Measurements from ENCODE around the gene EFEMP1. TPM values are rescaled to one million over a fixed set of nuclear protein-coding genes. Genes with fewer than 3 reads are reported as not detected.
"Not testable (repeated sequence)": the region's sequence is repeated elsewhere in the genome, so short reads cannot be mapped to it uniquely, and the experiment has no call there.

The EFEMP1 gene
- total RNA-seq, 4 donors from 2014 or later: 379 to 821 (median 437) TPM

- H3K27ac ChIP-seq: no peak overlapping the region
- no peaks in the 10 kb centered on the region for H3K27me3 ChIP-seq
- H3K4me1 ChIP-seq: peaks cover 10 to 23% of the 10 kb centered on the region in 2 donors
- intact Hi-C loops (cut with DNase I): no loop called here
- TF ChIP-seq CTCF (IDR thresholded peaks at IDR 0.05) (no peak), POLR2A (IDR thresholded peaks at IDR 0.05) (no peak)
- WGBS, 2 donors: 79 to 81% methylated on average over 6 to 9 of the region's 9 CpGs
- no peaks in the 10 kb centered on the region for H3K36me3 ChIP-seq
- no peak overlapping the region for H3K4me3 ChIP-seq (replicated peaks in 1 of 3)
- no peak for DNase-seq
- no peaks in the 10 kb centered on the region for H3K9me3 ChIP-seq
Observed at GRCh38 chr2:55837073-55837472, 86.5 kb downstream of the EFEMP1 start.

GRCh38 chr2:55831671-55832410 lies 91.7 kb downstream of the EFEMP1 start:
- H3K9me3 ChIP-seq; intact Hi-C loops (cut with DNase I); H3K27me3 ChIP-seq; DNase-seq; H3K4me1 ChIP-seq; H3K36me3 ChIP-seq; H3K4me3 ChIP-seq (replicated peaks in 1 of 3); H3K27ac ChIP-seq: not testable (repeated sequence)
- WGBS, 2 donors: 44 to 84% methylated on average over 2 of the region's 2 CpGs

GRCh38 chr2:55827855-55828254 lies 95.7 kb downstream of the EFEMP1 start:
- H3K27ac ChIP-seq: no peak overlapping the region

GRCh38 chr2:55827428-55827827 lies 96.2 kb downstream of the EFEMP1 start:
- H3K27ac ChIP-seq; H3K4me1 ChIP-seq; H3K9me3 ChIP-seq; DNase-seq; H3K27me3 ChIP-seq; H3K36me3 ChIP-seq; intact Hi-C loops (cut with DNase I); H3K4me3 ChIP-seq (replicated peaks in 1 of 3): not testable (repeated sequence)
- 38 to 54% methylated on average over 2 of the region's 2 CpGs for WGBS, 2 donors

More at GRCh38 chr2:55827855-55828254, 95.7 kb downstream of the EFEMP1 start:
- DNase-seq: no peak
- WGBS, 2 donors: 92 to 98% methylated on average over 1 of the region's 1 CpG
- Histone ChIP-seq H3K4me1 (no peaks in the 10 kb centered on the region), H3K9me3 (no peaks in the 10 kb centered on the region), H3K36me3 (no peaks in the 10 kb centered on the region), H3K27me3 (no peaks in the 10 kb centered on the region), H3K4me3 (replicated peaks in 1 of 3) (no peak overlapping the region)
- intact Hi-C loops (cut with DNase I): no loop called here
- TF ChIP-seq POLR2A (IDR thresholded peaks at IDR 0.05) (no peak), CTCF (IDR thresholded peaks at IDR 0.05) (no peak)

GRCh38 chr2:55826246-55826645 lies 97.3 kb downstream of the EFEMP1 start:
- H3K27me3 ChIP-seq: no peaks in the 10 kb centered on the region
- no peaks in the 10 kb centered on the region for H3K36me3 ChIP-seq
- no peaks in the 10 kb centered on the region for H3K9me3 ChIP-seq
- no peaks in the 10 kb centered on the region for H3K4me1 ChIP-seq
- WGBS, 2 donors: 89 to 91% methylated on average over 4 to 6 of the region's 6 CpGs
- intact Hi-C loops (cut with DNase I): no loop called here
- no peak overlapping the region for H3K27ac ChIP-seq
- no peak for TF ChIP-seq POLR2A (IDR thresholded peaks at IDR 0.05)
- no peak for DNase-seq
- H3K4me3 ChIP-seq (replicated peaks in 1 of 3): no peak overlapping the region

GRCh38 chr2:55824551-55825096 lies 99.0 kb downstream of the EFEMP1 start:
- no peaks in the 10 kb centered on the region for H3K36me3 ChIP-seq
- no peak overlapping the region for H3K4me3 ChIP-seq (replicated peaks in 1 of 3)
- H3K9me3 ChIP-seq: no peaks in the 10 kb centered on the region
- intact Hi-C loops (cut with DNase I): no loop called here
- no peak for TF ChIP-seq POLR2A (IDR thresholded peaks at IDR 0.05)
- DNase-seq: no peak
- H3K27me3 ChIP-seq: no peaks in the 10 kb centered on the region
- H3K4me1 ChIP-seq: no peaks in the 10 kb centered on the region
- no peak overlapping the region for H3K27ac ChIP-seq
- WGBS, 2 donors: 89 to 97% methylated on average over 7 to 12 of the region's 14 CpGs

Other genes with a start within 250 kb of the EFEMP1 start
- gene PNPT1, start 229.9 kb downstream of the EFEMP1 start, total RNA-seq: 10 to 100 TPM; 15.5 to 21.0 (median 20.6) TPM

All from thyroid gland (tissue), 4 donors.